Suprapubic skin (tissue), 4 donors: Measurements from ENCODE around the gene LMAN1.

Experiments used
- EP300 ChIP-seq: sonication (generic); formaldehyde crosslinking; IDR thresholded peaks from one replicate; pipeline ENCODE4 v1.6.1; 2017; ENCODE audit warnings: antibody characterized with exemption
- POLR2A ChIP-seq, 2 donors: fragments of 450-650 bp; IDR thresholded peaks; one replicate each; pipeline ENCODE4 v1.6.1; 2017; ENCODE audit warnings: antibody characterized with exemption in 2 of 2, mild to moderate bottlenecking in 2 of 2, moderate library complexity in 2 of 2
- POLR2AphosphoS5 ChIP-seq, 3 donors: sonication (generic); formaldehyde crosslinking; IDR thresholded peaks; one replicate each; pipeline ENCODE4 v1.6.1; 2017; ENCODE audit warnings: antibody characterized with exemption in 3 of 3
- TF ChIP-seq, protein P1 (sequence below), 2 donors: fragments of 200-600 bp in 1 of 2; fragments of 450-650 bp in 1 of 2; sonication (generic) in 1 of 2; IDR thresholded peaks; one replicate each; pipeline ENCODE4 v1.5.1; 2016 to 2019; ENCODE audit warnings: antibody characterized with exemption in 2 of 2, mild to moderate bottlenecking in 1 of 2, moderate library complexity in 1 of 2

DNA sequence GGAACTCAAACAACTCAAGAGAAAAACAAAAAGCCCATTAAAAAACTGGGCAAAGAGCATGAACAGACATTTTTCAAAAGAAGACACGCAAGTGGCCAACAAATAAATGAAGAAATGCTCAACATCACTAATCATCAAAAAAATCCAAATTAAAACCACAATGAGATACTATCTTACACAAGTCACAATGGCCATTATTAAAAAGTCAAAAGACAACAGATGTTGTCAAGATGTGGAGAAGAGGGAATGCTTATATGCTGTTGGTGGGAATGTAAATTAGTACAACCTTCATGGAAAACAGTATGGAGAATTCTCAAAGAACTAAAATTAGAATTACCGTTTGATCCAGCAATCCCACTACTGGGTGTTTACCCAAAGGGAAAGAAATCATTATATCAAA lies 15.1 kb downstream of the LMAN1 start:
- TF ChIP-seq, protein P1, sequence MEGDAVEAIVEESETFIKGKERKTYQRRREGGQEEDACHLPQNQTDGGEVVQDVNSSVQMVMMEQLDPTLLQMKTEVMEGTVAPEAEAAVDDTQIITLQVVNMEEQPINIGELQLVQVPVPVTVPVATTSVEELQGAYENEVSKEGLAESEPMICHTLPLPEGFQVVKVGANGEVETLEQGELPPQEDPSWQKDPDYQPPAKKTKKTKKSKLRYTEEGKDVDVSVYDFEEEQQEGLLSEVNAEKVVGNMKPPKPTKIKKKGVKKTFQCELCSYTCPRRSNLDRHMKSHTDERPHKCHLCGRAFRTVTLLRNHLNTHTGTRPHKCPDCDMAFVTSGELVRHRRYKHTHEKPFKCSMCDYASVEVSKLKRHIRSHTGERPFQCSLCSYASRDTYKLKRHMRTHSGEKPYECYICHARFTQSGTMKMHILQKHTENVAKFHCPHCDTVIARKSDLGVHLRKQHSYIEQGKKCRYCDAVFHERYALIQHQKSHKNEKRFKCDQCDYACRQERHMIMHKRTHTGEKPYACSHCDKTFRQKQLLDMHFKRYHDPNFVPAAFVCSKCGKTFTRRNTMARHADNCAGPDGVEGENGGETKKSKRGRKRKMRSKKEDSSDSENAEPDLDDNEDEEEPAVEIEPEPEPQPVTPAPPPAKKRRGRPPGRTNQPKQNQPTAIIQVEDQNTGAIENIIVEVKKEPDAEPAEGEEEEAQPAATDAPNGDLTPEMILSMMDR (IDR thresholded peaks at IDR 0.05): no peak
- TF ChIP-seq POLR2A (IDR thresholded peaks at IDR 0.05) (no peak), POLR2AphosphoS5 (IDR thresholded peaks at IDR 0.05) (no peak), EP300 (no peak)
